ENCODE results near the gene GRK5. TPM values are rescaled to one million over a fixed set of nuclear protein-coding genes. Genes with fewer than 3 reads are reported as not detected.

The GRK5 gene
- total RNA-seq, 1 experiment from 2014 or later: 1.2 TPM

- H2AK5ac ChIP-seq (ENCODE audit: insufficient read length, low read length): no peak overlapping the region
- no peak overlapping the region for H2BK5ac ChIP-seq (ENCODE audit: insufficient read length, low read length)
- no peak overlapping the region for H4K8ac ChIP-seq (replicated peaks; ENCODE audit: insufficient read length, low read depth, low read length)
- Mint-ChIP-seq H3K36me3 (ENCODE audit: insufficient read depth in 1 of 3, low read depth in 3 of 3) (no peaks in the 10 kb centered on the region), H3K4me3 (no peak overlapping the region), H3K27ac (no peak overlapping the region), H3K9me3 (peaks cover 0 to 3% of the 10 kb centered on the region in 2 experiments; a peak in 2 of 5 replicates), H3K4me1 (peaks cover 34 to 37% of the 10 kb centered on the region in 2 experiments), H3K27me3 (ENCODE audit: low read depth) (no peaks in the 10 kb centered on the region; the same call in 1 of the 2 replicates)
- no peak for TF ChIP-seq CTCF (conservative IDR thresholded peaks at IDR 0.05)
- peaks cover 5% of the 10 kb centered on the region; the same call in 1 of the 2 replicates for H3K4me1 ChIP-seq (ENCODE audit: insufficient read depth, low read length)
- H3K79me2 ChIP-seq (ENCODE audit: insufficient read depth, low read length): no peaks in the 10 kb centered on the region
- H4K91ac ChIP-seq (ENCODE audit: insufficient read length, low read depth, low read length): no peak overlapping the region
- H4K5ac ChIP-seq (ENCODE audit: insufficient read length, low read depth, low read length): no peak overlapping the region
- DNase-seq: peak; percentile 35
- H2BK12ac ChIP-seq (ENCODE audit: insufficient read length, low read depth, low read length): no peak overlapping the region
- H3K18ac ChIP-seq (ENCODE audit: insufficient read length, low read depth, low read length): no peak overlapping the region
- H3K9ac ChIP-seq (ENCODE audit: extremely low read depth, insufficient read length, low read length): no peak overlapping the region
- no CpG with 5 or more reads among the region's 7 CpGs for WGBS (ENCODE audit: extremely low coverage, insufficient read length, low lambda C conversion rate)
- H3K56ac ChIP-seq (ENCODE audit: insufficient read length, low read depth, low read length): no peak overlapping the region
- no peaks in the 10 kb centered on the region for H3K23me2 ChIP-seq (ENCODE audit: insufficient read length, low read depth, low read length, poor library complexity, severe bottlenecking)
- no peak overlapping the region for H2AFZ ChIP-seq (ENCODE audit: low read length)
- no peak overlapping the region for H2BK120ac ChIP-seq (ENCODE audit: low read depth, low read length, poor library complexity, severe bottlenecking)
- H3K4me2 ChIP-seq (ENCODE audit: insufficient read depth, insufficient read length, low read length): no peak overlapping the region
- H3K27ac ChIP-seq (ENCODE audit: insufficient read length, low read depth, low read length): no peak overlapping the region
- no peak overlapping the region for H2BK20ac ChIP-seq (ENCODE audit: low read depth, low read length, poor library complexity, severe bottlenecking)
- H3K27me3 ChIP-seq (ENCODE audit: insufficient read depth, low read length): no peaks in the 10 kb centered on the region
- H3K9me3 ChIP-seq (ENCODE audit: control insufficient read depth, low read depth, low read length): no peaks in the 10 kb centered on the region
- H3K14ac ChIP-seq (ENCODE audit: insufficient read depth, low read length): no peak overlapping the region; the same call in 1 of the 2 replicates
- H3K23ac ChIP-seq (ENCODE audit: insufficient read length, low read depth, low read length): no peak overlapping the region
- no peak overlapping the region for H3T11ph ChIP-seq (ENCODE audit: low read length)
- no peaks in the 10 kb centered on the region for H4K20me1 ChIP-seq (ENCODE audit: control insufficient read depth, insufficient read depth, insufficient read length)
- H2BK15ac ChIP-seq (ENCODE audit: low read depth, low read length): no peak overlapping the region
- no peaks in the 10 kb centered on the region for H3K79me1 ChIP-seq (ENCODE audit: insufficient read depth, low read depth, low read length, poor library complexity, severe bottlenecking)
- no peak overlapping the region for H3K4ac ChIP-seq (ENCODE audit: low read depth, low read length)
Observed at GRCh38 chr10:119242186-119242585, 34.8 kb downstream of the GRK5 start.

Measured in H9 (cell line).